PC-3 (cell line): ENCODE results near the gene CACNA1A. TPM values are rescaled to one million over a fixed set of nuclear protein-coding genes. Genes with fewer than 3 reads are reported as not detected.

Source experiments
- ATAC-seq: fragments of 200-7000 bp; cut with Tn5 transposase; 2 replicates; pipeline ENCODE4 v1.9.1; 2020; ENCODE audit warnings: mild to moderate bottlenecking, moderate library complexity
- BruUV-seq: library from RNA; stranded (reverse); fragments of 400-500 nt; replicated peaks from 2 replicates; lab custom pipeline; 2021; lab: Mats Ljungman, UMichigan
- CTCF ChIA-PET: fragments of 300-600 bp; sonication (Branson Sonifier 250); formaldehyde crosslinking; loops from one replicate; lab custom pipeline; 2022; ENCODE audit warnings: antibody characterized with exemption; lab: Charles Lee
- POLR2A ChIA-PET: fragments of 300-600 bp; sonication (Branson Sonifier 250); formaldehyde crosslinking; loops from one replicate; lab custom pipeline; 2022; ENCODE audit warnings: antibody characterized with exemption; ENCODE audit not compliant: unreplicated experiment; lab: Charles Lee
- DNase-seq: peaks from one replicate; pipeline ENCODE4 v3.0.0-alpha.2; 2015
- H2AFZ ChIP-seq: fragments of 300-600 bp; sonication (generic); 2 replicates; pipeline ENCODE4 v1.6.0; 2016; ENCODE audit warnings: antibody characterized with exemption, low read length
- H3F3A ChIP-seq: fragments of 300-600 bp; sonication (generic); one replicate; pipeline ENCODE4 v1.6.0; 2017; ENCODE audit warnings: antibody characterized with exemption, low read length, control low read depth, mild to moderate bottlenecking; ENCODE audit not compliant: unreplicated experiment
- H3K27ac ChIP-seq: fragments of 300-600 bp; sonication (generic); 2 replicates; pipeline ENCODE4 v1.5.1; 2016; ENCODE audit warnings: mild to moderate bottlenecking, low read length
- H3K27me3 ChIP-seq: fragments of 300-600 bp; sonication (generic); 2 replicates; pipeline ENCODE4 v1.6.1; 2016; ENCODE audit warnings: low read length, mixed read lengths
- H3K36me3 ChIP-seq: fragments of 300-600 bp; sonication (generic); 2 replicates; pipeline ENCODE4 v1.6.1; 2016; ENCODE audit warnings: low read depth, mixed run types, low read length, mixed read lengths
- H3K4me1 ChIP-seq: fragments of 300-600 bp; sonication (generic); 2 replicates; pipeline ENCODE4 v1.5.1; 2016; ENCODE audit warnings: low read length; ENCODE audit not compliant: insufficient read depth
- H3K4me2 ChIP-seq: fragments of 300-600 bp; sonication (generic); 2 replicates; pipeline ENCODE4 v1.6.0; 2016; ENCODE audit warnings: low read length
- H3K4me3 ChIP-seq: fragments of 300-600 bp; sonication (generic); 2 replicates; pipeline ENCODE4 v1.5.1; 2016; ENCODE audit warnings: mild to moderate bottlenecking, low read length, mixed read lengths
- H3K79me2 ChIP-seq: fragments of 300-600 bp; sonication (generic); 2 replicates; pipeline ENCODE4 v1.6.1; 2017; ENCODE audit warnings: low read length, mixed read lengths
- H3K9ac ChIP-seq: fragments of 300-600 bp; sonication (generic); 2 replicates; pipeline ENCODE4 v1.6.0; 2016; ENCODE audit warnings: mild to moderate bottlenecking, low read length
- H3K9me2 ChIP-seq: fragments of 300-600 bp; sonication (generic); replicated peaks from 2 replicates; pipeline ENCODE4 v1.6.1; 2016; ENCODE audit warnings: mixed run types, low read length, mixed read lengths
- H3K9me3 ChIP-seq: fragments of 300-600 bp; sonication (generic); 2 replicates; pipeline ENCODE4 v1.6.1; 2016; ENCODE audit warnings: low read length, mixed read lengths
- H4K20me1 ChIP-seq: fragments of 300-600 bp; sonication (generic); 2 replicates; pipeline ENCODE4 v1.6.1; 2016; ENCODE audit warnings: low read length, mixed read lengths
- CTCF ChIP-seq: fragments of 300-600 bp; sonication (generic); conservative IDR thresholded peaks from 2 replicates; pipeline ENCODE4 v1.5.1; 2017; ENCODE audit warnings: antibody characterized with exemption, low read depth, mild to moderate bottlenecking, low read length
- EZH2 ChIP-seq: fragments of 300-600 bp; sonication (generic); IDR thresholded peaks from one replicate; pipeline ENCODE4 v1.6.1; 2017; ENCODE audit warnings: antibody characterized with exemption, mild to moderate bottlenecking, low read length; ENCODE audit not compliant: unreplicated experiment
- EZH2phosphoT487 ChIP-seq: fragments of 300-600 bp; sonication (generic); IDR thresholded peaks from 2 replicates; pipeline ENCODE4 v1.6.1; 2018; ENCODE audit warnings: mild to moderate bottlenecking, antibody characterized with exemption, low read length, borderline replicate concordance
- intact Hi-C: fragments of 100-400 bp; cut with micrococcal nuclease; formaldehyde crosslinking; loops from 2 replicates; pipeline ENCODE4 v1.9.0; 2023
- total RNA-seq: library from RNA; depleted of rRNA; stranded (reverse); fragments of >200 nt; gene quantifications from 2 replicates; pipeline ENCODE4 v1.2.3, GENCODE V29; 2014

CACNA1A gene
- total RNA-seq, 1 experiment from 2014 or later: 0.62 TPM

GRCh38 chr19:13507053-13507611, 853 bp upstream of the CACNA1A start:
- ChIA-PET POLR2A (no interaction called here), CTCF (no interaction called here)
- H3K9me3 ChIP-seq: no peaks in the 10 kb centered on the region
- H3F3A ChIP-seq: no peaks in the 10 kb centered on the region
- no peak for DNase-seq
- H4K20me1 ChIP-seq: no peaks in the 10 kb centered on the region
- H3K27ac ChIP-seq: no peak overlapping the region
- H3K79me2 ChIP-seq: no peaks in the 10 kb centered on the region
- no peak overlapping the region for H3K4me3 ChIP-seq
- no peak overlapping the region for H2AFZ ChIP-seq
- intact Hi-C loops: no loop called here
- peak; percentile 51 for TF ChIP-seq EZH2
- no peak for TF ChIP-seq EZH2phosphoT487
- no peak overlapping the region for H3K4me2 ChIP-seq
- no peak for ATAC-seq
- no peak overlapping the region for H3K9ac ChIP-seq
- no peaks in the 10 kb centered on the region for H3K36me3 ChIP-seq
- H3K27me3 ChIP-seq: peaks cover 90% of the 10 kb centered on the region
- no peaks in the 10 kb centered on the region for H3K9me2 ChIP-seq
- no TSS peak for BruUV-seq
- H3K4me1 ChIP-seq: no peaks in the 10 kb centered on the region

GRCh38 chr19:13505761-13506470, 363 bp downstream of the CACNA1A start:
- no peaks in the 10 kb centered on the region for H3K36me3 ChIP-seq

GRCh38 chr19:13505164-13505695, 1.0 kb downstream of the CACNA1A start:
- POLR2A ChIA-PET: interaction anchor here (0.6 kb wide), 1 partner anchor 155 kb away, joined by 8 read pairs; no protein-coding TSS in a partner anchor
- no peak for DNase-seq
- no peaks in the 10 kb centered on the region for H3K9me3 ChIP-seq
- H3K4me3 ChIP-seq: no peak overlapping the region
- H3K79me2 ChIP-seq: no peaks in the 10 kb centered on the region
- no peak overlapping the region for H3K9ac ChIP-seq
- TF ChIP-seq CTCF (no peak), EZH2 (no peak), EZH2phosphoT487 (no peak)
- CTCF ChIA-PET: no interaction called here
- intact Hi-C loops: no loop called here
- no peaks in the 10 kb centered on the region for H4K20me1 ChIP-seq
- no peak overlapping the region for H3K27ac ChIP-seq
- H2AFZ ChIP-seq: no peak overlapping the region
- no peaks in the 10 kb centered on the region for H3K36me3 ChIP-seq
- no peak for ATAC-seq
- H3K9me2 ChIP-seq: no peaks in the 10 kb centered on the region
- no TSS peak for BruUV-seq
- no peaks in the 10 kb centered on the region for H3F3A ChIP-seq
- H3K4me1 ChIP-seq: no peaks in the 10 kb centered on the region
- peaks cover 92% of the 10 kb centered on the region for H3K27me3 ChIP-seq
- no peak overlapping the region for H3K4me2 ChIP-seq

More at GRCh38 chr19:13505761-13506470, 363 bp downstream of the CACNA1A start:
- no peak overlapping the region for H3K4me2 ChIP-seq
- no peak overlapping the region for H2AFZ ChIP-seq
- no peak overlapping the region for H3K9ac ChIP-seq
- TF ChIP-seq CTCF (no peak), EZH2 (peak; percentile 94), EZH2phosphoT487 (peak; percentile 64; the same call in 1 of the 2 replicates)
- no peaks in the 10 kb centered on the region for H3K9me3 ChIP-seq
- no peaks in the 10 kb centered on the region for H3K9me2 ChIP-seq
- ChIA-PET CTCF (no interaction called here), POLR2A (interaction anchor here (0.6 kb wide), 1 partner anchor 154 kb away, joined by 8 read pairs; no protein-coding TSS in a partner anchor)
- no peak overlapping the region for H3K4me3 ChIP-seq
- no peaks in the 10 kb centered on the region for H3F3A ChIP-seq
- H4K20me1 ChIP-seq: no peaks in the 10 kb centered on the region
- H3K27me3 ChIP-seq: peaks cover 91% of the 10 kb centered on the region
- H3K4me1 ChIP-seq: no peaks in the 10 kb centered on the region
- BruUV-seq: no TSS peak
- intact Hi-C loops: no loop called here
- ATAC-seq (no peak), DNase-seq (no peak)
- no peaks in the 10 kb centered on the region for H3K79me2 ChIP-seq
- H3K27ac ChIP-seq: no peak overlapping the region
